ENCODE results near the gene SOX14.

Gene SOX14

DNA sequence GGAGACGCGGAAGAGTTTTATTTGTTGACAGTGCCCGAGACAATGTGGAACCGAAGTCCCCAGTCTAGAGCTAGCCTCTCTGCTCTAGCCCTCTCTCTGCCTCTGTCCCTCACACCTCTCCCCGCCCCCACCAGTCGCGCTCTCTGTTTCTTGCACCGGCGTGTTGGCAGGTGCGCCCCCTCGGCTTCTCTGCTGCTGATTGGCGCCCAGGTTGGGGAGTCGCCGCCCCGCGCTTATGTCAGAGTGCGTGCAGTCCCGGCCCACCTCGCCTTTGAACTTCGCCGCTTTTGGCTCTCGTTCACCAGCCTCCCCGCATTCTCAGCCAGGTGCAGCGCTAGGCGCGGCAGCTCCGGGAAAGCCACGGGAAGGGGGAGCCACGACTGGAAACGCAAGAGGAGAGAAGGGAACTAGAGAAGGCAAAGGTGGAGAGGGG, at the start of gene SOX14:
SOX14 (plus strand) TSS at position 315 of the 433 bp plus-strand sequence. CDS start 470 bp downstream, outside the sequence.
- DNase-seq = no peak

DNA sequence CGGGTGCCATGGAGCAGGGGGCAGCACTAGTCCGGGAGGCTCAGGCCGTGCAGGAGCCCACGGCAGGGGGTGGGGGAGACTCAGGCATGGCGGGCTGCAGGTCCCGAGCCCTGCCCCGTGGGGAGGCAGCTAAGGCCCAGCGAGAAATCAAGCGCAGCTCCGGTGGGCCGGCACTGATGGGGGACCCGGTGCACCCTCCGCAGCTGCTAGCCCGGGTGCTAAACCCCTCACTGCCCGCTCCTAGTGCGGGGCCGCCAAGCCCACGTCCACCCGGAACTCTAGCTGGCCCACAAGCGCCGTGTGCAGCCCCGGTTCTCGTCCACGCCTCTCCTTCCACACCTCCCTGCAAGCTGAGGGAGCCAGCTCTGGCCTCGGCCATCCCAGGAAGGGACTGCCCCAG, 49.6 kb upstream of the SOX14 start:
- no peak for DNase-seq

DNA sequence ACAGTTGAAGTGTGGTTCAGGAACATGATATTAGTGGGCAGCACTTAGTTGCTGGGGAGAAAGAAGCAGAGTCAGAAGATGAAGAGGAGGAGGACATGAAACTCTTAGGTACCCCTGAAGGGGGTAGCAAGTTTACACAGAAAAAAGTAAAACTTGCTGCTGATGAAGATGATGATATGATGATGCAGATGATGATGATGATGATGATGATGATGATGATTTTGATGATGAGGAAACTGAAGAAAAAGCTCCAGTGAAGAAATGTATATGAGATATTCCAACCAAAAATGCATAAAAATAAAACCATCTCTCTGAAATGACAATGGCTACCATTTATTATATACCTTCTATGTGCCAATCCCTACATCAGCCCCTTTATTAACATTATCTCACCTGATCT, 39.9 kb upstream of the SOX14 start:
- no peak for DNase-seq

DNA sequence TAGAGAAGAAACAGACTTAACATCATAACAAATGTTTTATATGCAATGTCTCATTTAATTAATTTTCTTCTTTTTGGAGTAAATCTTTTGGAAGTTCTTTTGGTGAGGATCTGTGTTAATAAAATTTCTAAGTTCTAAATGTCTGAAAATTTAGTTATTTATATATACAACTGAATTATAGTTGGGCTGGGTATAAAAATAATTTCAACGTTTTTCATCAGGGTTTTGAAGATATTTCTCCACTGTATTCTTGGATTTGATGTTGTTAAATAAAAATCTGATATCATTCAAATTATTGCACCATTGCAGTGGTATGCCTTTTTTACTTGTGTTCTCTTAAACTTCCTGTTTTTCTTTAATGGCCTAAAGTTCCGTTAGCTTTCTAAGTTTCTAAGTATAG, 26.9 kb upstream of the SOX14 start:
- DNase-seq = no peak

DNA sequence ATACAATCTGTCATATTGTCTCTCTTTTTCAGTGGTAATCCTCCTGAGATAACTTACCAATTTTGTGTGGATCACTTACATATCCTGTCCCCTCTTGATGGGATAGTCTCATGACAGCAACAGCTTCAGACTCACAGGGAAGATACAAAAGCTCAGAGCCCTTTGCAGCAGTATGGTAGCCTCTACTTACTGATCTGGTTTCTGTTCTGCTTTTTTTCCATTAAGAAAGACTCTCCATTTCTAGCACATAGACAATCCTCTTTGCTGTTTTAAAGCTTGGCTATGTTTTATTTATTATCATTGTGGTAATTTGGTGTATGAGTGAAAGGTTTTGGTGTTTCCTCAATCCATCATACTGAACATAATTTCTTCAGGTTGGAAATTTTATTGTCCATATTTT, 25.4 kb upstream of the SOX14 start:
- no peak for DNase-seq

DNA sequence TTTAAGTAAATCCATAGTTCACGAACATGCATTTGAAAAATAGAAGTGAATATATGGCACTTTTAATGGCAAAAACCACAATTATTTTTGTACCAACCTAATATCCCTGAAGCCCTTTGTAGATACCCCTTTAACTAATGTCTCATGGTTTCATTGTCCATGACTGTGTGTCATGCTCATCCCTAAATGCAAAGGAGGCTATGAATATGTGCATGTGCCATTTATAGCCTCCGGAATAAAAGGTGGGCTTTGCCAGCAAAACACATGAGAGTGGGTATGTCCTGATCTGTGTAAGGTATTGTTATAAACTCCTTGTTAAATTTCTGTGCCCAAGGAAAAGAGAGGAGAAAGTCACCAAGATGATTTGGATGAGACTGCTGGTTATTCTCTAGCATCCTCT, 20.5 kb upstream of the SOX14 start:
- DNase-seq = no peak

DNA sequence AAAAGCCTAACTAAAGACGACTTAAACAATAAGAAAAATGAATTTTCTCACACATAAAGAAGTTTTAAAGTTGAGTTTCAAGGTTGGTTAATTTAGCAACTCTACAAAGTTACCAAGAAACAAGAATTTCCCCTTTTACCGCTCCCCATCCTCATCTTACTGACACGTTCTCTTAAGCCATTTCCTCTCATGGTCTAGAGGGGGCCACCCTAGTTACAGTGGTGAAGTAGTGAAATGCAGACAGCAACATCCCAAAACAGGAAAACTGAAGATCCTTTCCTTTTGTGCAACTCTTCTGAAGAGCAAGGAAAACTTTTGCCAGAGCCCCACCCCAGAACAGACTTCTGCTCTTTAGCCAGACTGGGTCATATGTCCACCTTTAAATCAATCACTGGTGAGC, 17.3 kb upstream of the SOX14 start:
- no peak for DNase-seq

DNA sequence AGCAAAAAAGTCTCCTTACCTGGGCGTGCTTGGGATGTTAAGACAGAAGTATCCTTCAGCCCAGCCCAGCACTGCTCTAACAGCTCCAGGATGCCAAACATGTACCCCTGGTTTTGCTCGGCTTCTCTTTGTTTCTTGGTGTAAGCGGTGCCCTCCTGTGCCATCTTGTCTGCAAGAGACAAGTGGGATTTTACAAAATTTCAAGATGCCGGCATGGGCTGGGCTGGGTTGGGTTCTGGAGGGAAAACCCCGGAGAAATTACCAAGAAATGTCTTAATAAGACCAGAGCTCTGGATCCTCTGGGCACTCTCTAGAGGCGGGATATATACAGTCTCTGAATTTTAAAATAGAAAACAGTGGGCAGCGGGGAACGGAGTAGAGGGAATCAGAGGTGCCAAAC, 4.6 kb upstream of the SOX14 start:
- DNase-seq = no peak

DNA sequence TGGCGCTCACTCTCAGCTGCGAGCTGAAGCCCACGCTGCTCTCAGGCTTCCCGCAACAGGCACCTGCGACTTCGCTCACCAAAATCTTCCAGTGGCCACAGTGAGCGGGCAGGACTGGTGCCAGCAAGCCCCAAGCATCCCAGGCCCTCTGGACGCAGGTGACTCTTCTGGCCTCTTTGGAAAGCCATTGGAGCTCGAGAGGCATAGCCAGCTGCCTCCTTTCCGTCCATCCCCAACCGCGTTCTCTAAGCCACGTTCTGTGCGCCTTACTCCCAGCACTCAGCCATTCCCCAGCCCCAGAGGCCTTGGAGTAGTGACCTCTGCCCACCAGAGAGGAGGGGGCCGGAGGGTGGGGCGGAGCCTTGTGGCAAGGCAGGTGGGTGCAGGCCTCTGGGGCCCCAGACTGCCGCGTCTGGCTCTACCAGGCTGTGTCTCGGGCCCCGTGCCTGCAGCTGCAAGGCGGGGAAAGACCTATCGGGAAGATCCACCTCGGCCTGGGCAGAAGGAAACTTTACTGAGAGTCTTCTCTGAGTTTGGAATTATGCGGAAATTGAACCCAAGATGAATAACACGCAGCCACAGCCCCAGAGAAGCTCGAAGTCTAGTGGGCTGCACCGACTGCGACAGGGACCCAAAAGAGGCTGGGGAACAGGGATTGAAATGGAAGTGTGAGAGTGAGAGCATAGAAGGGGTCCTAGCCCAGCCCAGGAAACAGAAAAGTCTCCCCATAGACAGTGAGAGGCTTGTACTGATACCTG, 3.6 kb upstream of the SOX14 start:
- no peak for DNase-seq

DNA sequence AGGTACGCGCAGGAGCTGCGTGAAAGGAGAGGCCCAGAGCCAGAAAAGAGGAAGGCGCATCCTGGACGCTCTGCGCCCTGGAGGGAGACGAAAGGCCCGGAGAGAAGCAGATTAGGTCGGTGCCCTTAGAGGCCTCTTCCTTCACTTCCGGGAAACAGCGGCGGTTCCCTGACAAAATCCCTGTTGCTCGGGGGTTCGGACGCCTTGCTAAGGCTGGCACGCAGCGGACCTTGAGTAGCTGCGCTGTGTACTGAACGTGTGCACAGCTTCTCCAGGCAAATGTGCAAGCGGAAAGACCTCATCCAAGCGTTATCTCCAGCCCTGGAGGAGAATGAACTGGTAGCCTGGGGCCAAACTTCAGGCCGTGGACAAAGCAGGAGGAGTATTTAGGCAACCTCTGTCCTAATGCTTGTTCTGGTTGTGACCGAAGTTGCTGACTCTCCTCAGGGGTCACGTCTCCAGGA, 3.0 kb upstream of the SOX14 start:
- DNase-seq = no peak

DNA sequence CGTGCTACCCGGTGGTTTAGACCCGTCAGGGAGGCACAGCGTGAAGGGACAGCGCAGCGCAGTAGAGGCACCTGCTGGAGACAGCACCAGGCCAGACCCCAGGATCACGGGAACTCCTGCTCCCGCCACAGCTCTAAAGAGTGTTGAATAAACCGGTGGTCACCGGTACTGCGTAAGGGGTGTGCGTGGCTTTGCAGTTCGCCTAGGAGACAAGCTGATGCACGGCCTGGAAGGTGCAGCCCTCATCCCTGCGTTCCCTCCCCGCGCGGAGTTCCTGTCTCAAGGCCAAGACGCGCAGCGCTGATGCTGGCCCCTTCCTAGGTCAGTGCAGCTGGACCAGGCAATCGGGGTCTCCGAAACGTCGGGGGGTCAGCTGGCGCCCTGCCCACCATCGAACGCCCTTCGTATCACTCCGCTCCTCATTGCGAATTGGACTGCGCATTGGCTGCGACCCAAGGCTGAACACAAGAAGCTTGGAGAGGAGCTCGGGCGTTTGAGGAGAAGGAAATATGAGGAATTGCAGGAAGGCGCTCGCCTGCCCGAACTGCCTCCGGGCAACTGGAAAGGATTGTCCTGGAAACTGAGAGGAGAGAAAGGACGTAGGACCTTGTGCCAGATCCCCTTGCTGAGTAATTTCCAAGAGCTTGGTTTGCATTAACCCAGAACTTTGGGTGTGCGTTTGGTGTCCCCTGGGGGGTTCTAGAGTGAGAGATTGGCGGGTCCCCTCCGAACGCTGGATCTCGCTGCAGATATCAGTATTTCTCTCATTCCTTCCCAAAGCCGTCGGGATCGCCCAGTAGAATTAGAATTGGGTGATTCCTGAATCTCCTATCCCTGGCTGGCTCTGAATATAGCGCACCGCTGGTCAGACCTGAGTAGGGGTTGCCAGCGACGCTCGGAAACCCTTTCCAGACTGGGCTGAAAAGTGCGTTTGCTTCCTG, 2.3 kb upstream of the SOX14 start:
- DNase-seq = no peak

DNA sequence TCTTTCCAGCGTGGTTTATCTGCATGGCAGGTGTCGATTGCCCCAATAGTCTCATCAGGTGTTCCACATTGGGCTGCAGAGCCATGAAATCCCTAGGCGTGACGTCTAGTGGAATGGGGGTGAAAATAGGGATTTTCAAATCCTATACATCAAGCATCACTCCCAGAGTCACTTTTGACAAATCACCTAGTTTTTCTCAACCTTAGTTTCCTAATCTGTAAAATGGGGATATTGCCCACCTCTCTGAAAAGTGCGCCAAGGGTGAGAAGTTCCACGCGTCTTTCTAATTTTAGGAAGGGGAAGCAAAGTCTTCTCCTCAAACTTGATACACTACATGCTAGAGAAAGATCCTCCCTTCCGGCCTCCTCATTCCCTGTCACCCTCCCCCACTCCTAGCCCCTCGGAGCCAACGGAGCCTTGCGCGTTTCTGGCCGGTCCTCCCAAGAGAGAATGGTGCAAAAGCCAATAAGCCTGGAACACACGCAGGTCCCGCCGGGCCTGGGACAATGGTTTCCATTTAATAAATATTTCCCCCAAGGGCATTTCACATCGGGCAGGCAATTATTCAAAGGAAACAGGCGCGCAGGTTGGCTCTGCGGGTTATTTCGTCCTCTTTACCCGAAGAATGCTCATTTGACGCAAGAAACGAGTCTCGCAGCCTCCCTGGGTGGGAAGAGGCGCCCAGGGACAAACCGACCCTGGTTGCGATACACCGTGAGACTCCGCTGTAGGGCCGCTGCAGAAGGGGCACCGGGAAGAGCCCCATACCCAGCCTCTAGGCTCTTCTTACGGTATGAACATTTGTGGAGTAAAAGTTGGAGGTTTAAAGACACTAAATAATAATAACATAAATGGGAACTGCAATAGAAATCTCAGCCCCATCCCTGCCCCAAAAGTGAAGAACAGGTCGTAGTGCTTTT, 1.2 kb upstream of the SOX14 start:
- no peak for DNase-seq

DNA sequence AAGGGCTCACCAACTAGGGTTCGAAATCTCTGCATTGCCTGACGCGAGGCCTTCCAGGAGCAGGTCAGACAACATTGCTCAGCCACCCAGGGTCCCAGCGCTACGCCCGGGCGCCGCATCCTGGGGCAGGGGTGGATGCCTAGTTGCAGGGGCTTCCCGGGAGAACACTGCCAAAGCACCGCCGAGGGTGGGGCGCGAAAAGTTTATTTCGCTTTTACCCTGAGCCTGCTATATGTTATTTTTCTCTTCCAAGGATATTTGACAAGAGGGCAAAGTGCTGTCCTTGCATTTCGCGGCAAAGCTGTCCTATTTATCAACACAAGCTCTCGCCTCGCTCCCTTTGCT, 549 bp upstream of the SOX14 start:
- no peak for DNase-seq

DNA sequence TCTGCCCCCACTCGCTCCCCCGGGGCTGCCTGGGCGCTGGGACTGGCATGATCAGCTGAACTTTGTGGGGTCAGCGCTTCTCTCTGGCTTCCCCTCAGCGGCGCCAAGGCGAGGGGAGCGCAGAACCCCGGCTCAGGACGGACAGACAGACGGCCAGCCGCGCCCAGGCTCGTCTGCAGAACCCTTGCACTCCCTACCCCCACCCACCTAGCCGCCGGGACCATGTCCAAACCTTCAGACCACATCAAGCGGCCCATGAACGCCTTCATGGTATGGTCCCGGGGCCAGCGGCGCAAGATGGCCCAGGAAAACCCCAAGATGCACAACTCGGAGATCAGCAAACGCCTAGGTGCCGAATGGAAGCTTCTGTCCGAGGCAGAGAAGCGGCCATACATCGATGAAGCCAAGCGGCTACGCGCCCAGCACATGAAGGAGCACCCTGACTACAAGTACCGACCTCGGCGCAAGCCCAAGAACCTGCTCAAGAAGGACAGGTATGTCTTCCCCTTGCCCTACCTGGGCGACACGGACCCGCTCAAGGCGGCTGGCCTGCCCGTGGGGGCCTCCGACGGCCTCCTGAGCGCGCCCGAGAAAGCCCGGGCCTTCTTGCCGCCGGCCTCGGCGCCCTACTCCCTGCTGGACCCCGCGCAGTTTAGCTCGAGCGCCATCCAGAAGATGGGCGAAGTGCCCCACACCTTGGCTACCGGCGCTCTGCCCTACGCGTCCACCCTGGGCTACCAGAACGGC, 621 bp downstream of the SOX14 start:
- no peak for DNase-seq

DNA sequence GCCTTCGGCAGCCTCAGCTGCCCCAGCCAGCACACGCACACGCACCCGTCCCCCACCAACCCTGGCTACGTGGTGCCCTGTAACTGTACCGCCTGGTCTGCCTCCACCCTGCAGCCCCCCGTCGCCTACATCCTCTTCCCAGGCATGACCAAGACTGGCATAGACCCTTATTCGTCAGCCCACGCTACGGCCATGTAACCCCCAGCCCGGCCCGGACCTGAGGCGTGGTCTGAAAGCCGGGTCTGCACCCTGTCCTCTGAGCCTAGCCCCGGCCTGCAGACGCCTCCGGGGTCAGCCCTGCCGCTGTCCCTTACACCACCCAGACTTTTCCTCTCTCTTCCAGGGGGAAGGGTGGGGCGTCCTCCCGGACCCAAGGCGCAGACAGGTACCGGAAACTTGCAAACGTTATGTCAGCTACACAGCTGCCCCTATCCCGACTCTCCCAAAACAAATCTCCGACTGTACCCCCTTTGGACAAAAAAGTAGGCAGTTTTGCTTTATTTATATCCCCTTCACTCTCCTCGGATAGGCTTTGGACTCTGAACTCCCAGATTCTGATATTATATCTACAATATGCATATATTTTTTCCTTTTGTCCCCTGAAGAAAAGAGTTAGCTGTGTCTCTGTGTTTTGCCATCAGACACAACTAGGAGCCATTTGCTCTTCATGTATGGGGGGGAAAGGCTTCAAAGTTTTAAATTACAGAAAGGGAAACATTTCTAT, 1.4 kb downstream of the SOX14 start:
- DNase-seq = no peak

DNA sequence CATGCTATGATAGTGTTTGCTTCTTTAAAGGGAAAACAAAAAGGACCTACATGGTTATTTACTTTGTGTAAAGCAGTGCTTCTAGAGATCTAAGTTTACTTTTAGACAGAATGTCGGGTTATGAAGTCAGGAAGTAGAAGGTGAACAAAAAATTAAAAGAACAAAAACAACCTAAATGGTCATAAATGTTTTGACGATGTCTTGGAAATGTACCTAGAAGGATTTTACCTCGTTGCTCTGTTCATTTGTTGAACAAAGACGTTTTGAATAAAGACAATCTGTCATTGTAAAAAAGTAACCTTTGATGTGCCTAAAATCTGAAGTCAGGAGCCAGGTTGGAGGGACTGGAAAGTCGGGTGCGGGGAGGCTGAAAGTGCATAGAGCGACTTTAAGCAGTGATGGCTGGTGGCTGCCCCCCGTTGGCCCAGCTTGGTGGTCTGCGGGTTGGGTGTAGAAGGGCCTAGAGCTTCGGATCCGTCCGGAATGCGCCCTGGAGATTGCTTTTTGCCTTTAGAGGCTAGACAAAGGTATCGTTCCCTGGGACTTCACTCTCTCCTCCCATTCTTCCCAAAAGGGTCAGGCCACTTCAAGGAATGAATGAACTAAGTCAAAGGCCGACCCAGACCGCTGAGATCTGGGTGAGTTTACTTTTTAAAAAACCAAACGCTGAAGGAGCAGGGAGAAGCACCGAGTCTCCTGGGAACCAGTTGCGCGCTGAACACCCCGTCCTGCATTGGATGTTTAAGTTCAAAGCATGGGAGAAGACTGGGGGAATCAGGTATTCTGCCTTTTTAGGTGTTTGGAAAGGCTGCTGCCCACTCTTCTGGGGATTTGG, 2.1 kb downstream of the SOX14 start:
- no peak for DNase-seq

DNA sequence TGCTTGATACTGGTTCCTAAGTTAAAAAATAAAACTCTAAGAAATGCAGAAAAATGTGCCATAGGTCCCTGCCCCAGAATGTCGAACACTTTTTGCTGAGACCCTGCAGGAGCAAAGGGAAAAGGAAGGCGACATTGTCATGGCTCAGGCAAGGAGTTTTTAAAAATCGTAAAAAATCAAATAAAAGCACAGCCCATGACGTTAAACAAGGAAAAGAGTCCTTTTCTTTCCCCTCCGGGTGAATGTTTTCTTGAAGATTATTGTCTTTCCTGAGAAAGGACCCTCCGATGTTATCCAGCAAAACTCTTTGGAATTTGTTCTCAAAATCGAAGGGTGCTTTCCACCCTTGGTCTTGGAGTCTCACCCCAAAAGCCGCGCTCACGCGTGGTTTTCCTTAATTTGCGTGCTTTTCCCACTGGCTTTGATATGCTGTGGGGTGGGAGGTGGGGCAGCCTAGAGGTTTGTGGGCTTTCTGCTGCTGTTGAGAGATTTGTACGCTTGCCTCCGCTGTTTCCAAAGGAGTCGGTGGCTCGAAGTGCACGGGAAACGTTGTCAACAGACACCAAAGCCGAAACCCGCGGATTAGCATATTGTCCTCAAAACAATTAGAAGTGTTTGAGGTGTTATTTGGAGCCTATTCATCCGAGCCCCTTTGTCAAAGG, 2.9 kb downstream of the SOX14 start:
- no peak for DNase-seq

DNA sequence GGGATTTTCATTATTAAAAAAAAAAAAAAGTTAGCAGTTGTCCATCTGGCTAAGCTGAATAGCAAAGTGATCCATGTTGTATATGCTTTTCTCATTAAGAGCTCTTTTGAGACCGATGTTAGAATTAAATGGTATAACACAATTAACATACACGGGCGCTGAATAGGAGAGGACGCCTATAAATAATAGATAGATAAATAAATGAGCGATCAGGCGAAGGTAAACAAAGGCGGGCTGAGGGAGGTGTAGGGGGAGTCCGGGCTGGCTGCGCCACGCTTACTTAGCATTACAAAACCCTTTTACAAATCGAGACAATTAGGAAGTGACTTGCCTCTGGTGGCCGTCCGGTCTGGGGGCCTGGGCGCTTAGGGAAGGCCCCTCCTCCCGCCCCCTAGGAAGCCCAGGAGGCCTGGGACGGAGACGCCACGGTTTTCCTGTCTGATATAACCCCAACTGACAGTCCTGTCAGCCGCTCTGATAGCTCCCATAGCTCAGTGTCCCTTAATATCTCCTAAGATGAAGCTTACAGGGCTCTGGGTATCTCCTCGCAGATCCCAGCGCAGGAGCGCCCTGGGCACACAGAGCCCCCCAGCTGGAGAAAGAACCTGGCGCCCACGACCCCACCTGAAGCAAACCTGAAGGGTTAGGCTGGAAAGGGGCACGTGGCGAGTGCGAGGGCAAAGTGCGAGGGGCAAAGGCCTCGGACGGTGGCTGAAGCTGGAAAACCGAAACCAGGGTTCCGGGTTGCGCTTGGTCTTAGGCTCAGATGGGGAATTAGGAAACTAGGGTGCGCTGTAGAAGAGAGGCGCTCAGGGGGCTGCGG, 3.6 kb downstream of the SOX14 start:
- DNase-seq = no peak
